GM18505 (cell line): ENCODE measurements around the gene FOXP1.

Source experiments
- ATAC-seq: cut with Tn5 transposase; IDR thresholded peaks from one replicate; pipeline ENCODE4 v1.9.1; 2021; ENCODE audit not compliant: unreplicated experiment
- POLR2A ChIP-seq: IDR thresholded peaks from 4 replicates; pipeline ENCODE4 v1.6.1; 2011; ENCODE audit warnings: borderline replicate concordance; ENCODE audit not compliant: insufficient read depth, insufficient read length; ENCODE audit errors: extremely low read depth

The FOXP1 gene

DNA sequence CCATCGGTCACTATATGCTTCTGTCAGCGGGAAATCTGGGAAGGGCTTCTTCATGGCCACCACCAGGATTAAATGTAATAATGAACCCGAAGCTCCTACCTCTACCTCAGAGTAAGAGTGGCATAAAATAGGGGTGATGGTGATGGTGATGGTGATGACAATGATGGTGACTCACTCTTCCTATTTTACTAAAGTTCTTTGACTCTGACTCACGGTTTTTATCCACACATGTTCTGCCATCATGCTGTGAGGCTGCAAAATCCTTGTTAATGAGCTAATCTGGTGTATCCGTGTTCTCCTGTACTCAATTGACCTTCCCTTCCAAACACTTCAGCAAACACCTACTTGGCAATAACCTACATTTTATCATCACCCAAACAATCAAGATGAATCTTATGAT is 18.3 kb upstream of the FOXP1 start:
- no peak for ATAC-seq

DNA sequence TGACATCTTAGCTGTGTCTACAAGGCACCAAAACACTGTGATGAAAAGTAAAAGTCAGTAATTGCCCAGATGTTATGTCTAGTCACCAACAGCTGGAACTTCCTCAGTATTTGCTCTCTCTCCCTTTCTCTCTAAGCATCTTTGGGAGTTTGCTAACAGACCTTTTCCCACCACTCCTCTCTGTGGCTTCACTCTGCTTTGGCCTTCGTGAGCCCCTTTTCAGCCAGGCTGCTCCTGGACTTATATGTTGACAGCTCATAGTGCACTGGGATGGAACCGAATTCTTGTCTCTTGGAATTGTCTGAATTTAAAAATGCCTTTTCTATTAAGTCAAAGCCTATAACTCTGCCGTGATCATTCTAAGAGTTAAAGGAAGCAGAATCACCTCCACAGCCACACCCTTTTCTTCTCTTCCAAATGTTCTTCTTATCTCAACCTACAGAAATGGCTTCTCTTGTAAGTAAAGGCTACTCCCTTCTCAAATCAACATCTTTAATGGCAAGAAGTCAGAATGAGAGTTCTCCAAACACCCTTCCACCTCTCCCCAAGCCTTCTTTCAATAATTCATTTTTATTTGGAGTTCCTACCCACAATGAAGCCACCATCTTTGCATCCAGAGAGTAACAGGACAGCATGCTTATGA is 17.2 kb upstream of the FOXP1 start:
- no peak for TF ChIP-seq POLR2A
- ATAC-seq, result no peak

More for the DNA sequence above, 18.3 kb upstream of the FOXP1 start:
- no peak for TF ChIP-seq POLR2A

- no peak for TF ChIP-seq POLR2A
- ATAC-seq, result no peak
These were observed 15.9 kb upstream of the FOXP1 start for GRCh38 chr3:71599416-71599815.

GRCh38 chr3:71598292-71598691 is 14.8 kb upstream of the FOXP1 start:
- TF ChIP-seq POLR2A, result no peak
- ATAC-seq, result no peak

DNA sequence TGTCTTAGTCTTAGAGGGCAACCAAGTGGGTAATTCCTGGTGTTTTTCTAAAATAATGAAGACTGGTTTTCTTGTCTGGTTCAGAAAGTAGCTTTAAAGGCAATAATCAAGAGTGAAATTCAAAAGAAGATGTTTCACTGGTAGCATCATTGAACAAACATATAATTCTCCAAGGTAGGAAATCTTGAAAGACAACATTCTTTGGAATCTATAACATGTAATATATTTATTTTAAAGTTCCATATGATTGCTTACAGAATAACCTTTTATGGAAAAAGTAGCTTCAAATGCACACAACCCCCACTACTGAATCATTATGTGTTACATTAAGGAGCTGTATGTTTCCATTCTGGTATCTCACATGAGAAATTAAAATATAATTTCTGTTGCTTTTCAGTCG is 13.8 kb upstream of the FOXP1 start:
- no peak for TF ChIP-seq POLR2A
- no peak for ATAC-seq

GRCh38 chr3:71593106-71593505 is 9.6 kb upstream of the FOXP1 start:
- no peak for TF ChIP-seq POLR2A
- no peak for ATAC-seq

DNA sequence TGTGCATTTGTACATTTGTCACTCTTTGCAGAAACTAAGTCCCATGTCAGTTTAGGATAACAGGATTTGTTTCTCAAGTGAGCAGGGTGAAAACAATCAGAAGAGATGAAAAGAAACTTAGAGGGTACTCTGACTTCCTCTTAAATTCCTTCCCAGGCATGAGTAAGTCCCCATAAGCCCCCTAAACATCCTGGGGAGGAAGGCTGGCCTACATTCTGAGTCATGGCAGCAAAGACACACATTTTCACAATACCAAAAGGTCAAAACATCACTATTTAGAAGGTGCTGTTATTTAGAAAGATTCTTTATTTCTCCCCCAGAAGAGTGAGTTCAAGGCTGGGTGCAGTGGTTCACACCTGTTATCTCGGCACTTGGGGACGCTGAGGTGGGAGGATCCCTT is 7.6 kb upstream of the FOXP1 start:
- ATAC-seq, result no peak

DNA sequence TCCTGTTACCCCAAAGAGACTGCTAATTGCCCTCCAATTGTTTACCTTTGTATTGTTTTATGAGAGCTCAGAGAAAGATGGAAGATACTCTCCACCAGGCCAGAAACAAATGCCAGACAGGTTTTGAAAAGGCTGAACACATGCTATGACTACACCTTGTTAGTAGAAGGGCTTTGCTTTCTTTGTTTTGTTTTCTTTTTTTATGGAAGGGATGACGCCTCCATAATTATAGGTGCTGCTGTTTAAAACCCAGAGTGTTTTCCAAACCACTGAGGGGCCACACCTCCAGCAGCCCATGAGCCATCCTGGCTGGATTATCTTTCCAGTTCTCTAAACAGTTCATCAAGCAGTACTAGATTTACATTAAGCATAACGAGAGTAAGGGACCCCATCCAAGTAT is 5.6 kb upstream of the FOXP1 start:
- no peak for TF ChIP-seq POLR2A
- ATAC-seq, result no peak

More for the DNA sequence above, 7.6 kb upstream of the FOXP1 start:
- TF ChIP-seq POLR2A, result no peak

DNA sequence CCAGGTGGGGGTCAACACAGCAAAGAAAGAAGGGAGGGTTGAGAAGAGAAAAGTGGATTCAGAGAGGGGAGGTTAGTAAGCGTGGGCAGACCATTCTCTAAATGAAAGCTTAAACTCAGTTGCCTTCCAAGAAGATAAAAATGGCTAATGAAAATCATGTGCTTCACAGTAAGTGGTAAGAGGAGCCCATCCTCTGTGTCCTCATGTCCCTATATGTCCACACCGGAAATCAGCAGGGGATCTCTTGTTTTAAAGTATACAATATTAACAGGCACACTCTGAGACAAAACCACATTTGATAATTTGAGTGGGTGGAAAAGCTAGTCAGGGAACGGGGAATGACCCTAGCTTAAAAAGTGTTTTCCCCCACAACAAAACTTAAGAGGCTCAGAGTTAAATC is 4.4 kb upstream of the FOXP1 start:
- TF ChIP-seq POLR2A, result no peak
- no peak for ATAC-seq

GRCh38 chr3:71586810-71587242 is 3.3 kb upstream of the FOXP1 start:
- TF ChIP-seq POLR2A, result no peak
- no peak for ATAC-seq

- TF ChIP-seq POLR2A, result no peak
These were observed 2.6 kb upstream of the FOXP1 start for GRCh38 chr3:71585887-71586809.

DNA sequence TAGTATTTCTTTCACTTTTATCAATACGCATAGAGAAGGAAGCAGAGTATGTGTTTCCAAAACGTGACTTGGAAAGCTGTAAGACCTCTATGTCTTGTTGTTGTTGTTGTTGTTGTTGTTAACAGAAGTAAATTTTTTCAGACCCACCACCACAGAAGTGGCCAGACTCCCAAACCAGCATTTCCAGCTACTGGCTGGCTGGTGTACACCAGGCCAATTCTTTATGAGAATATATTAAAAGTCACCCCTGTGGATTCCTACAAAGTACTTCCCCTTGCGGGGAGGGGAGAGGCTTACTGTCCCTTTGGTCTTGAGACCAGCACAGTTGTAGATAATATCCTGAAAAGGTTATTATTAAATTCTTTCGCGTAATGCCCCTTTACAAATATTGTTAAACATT is 1.6 kb upstream of the FOXP1 start:
- no peak for ATAC-seq
- TF ChIP-seq POLR2A, result no peak

More at GRCh38 chr3:71585887-71586809, 2.6 kb upstream of the FOXP1 start:
- no peak for ATAC-seq

GRCh38 chr3:71584394-71585011 is 975 bp upstream of the FOXP1 start:
- no peak for TF ChIP-seq POLR2A
- ATAC-seq, result no peak
